Gastroesophageal sphincter (tissue), 3 donors: ENCODE data around the gene POU2F1.

ENCODE experiments used
- POLR2A ChIP-seq, 2 donors: fragments of 450-650 bp; IDR thresholded peaks; one replicate each; pipeline ENCODE4 v1.6.1; 2017; ENCODE audit warnings: antibody characterized with exemption in 2 of 2, mild to moderate bottlenecking in 2 of 2, moderate library complexity in 1 of 2
- POLR2AphosphoS5 ChIP-seq: sonication (generic); formaldehyde crosslinking; IDR thresholded peaks from one replicate; pipeline ENCODE4 v1.6.1; 2017; ENCODE audit warnings: antibody characterized with exemption
- TF ChIP-seq, protein P1 (sequence below), 4 experiments: fragments of 200-600 bp in 2 of 4; fragments of 450-650 bp in 2 of 4; sonication (generic) in 1 of 4; IDR thresholded peaks; one replicate each; pipeline ENCODE4 v1.5.1; 2017 to 2019; ENCODE audit warnings: antibody characterized with exemption in 4 of 4, mild to moderate bottlenecking in 2 of 4, moderate library complexity in 2 of 4

DNA sequence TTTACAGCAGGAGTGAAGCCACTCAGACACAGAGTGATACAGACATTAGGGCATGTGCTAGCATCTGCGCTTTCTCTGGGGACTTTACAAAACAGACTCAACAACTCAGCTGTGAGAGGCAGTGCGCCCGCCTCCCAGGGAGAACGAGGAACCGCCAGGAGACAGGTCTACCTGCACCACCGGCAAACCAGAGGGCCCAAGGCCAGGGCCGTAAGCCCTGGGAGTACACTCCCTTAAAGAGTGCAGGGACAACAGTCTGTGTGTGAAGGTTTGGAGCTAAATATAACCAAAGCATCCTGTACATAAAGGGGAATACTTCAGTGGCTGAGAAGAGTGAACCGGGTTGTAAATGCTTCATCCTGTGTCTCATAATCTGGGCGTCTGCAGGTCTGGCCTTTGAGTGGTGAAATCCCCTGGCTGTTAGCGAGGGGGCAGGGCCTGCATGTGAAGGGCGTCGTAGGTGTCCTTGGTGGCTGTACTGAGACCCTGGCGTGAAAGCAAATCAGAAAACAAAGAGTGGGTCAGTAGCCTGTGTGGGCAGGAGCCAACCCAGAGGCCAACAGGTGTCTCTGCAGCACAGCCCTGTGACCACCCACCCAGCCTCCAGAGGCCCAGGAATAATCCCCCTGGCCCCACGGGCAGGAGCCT, 210.7 kb downstream of the POU2F1 start:
- TF ChIP-seq POLR2A (IDR thresholded peaks at IDR 0.05) (no peak), POLR2AphosphoS5 (no peak)
- TF ChIP-seq, protein P1, sequence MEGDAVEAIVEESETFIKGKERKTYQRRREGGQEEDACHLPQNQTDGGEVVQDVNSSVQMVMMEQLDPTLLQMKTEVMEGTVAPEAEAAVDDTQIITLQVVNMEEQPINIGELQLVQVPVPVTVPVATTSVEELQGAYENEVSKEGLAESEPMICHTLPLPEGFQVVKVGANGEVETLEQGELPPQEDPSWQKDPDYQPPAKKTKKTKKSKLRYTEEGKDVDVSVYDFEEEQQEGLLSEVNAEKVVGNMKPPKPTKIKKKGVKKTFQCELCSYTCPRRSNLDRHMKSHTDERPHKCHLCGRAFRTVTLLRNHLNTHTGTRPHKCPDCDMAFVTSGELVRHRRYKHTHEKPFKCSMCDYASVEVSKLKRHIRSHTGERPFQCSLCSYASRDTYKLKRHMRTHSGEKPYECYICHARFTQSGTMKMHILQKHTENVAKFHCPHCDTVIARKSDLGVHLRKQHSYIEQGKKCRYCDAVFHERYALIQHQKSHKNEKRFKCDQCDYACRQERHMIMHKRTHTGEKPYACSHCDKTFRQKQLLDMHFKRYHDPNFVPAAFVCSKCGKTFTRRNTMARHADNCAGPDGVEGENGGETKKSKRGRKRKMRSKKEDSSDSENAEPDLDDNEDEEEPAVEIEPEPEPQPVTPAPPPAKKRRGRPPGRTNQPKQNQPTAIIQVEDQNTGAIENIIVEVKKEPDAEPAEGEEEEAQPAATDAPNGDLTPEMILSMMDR (IDR thresholded peaks at IDR 0.05) = no peak
